Fibroblast of the aortic adventitia (primary cell): ENCODE measurements around the gene ITSN1. TPM values are rescaled to one million over a fixed set of nuclear protein-coding genes. Genes with fewer than 3 reads are reported as not detected.

ENCODE experiments used
- DNase-seq: peaks from one replicate; pipeline ENCODE4 v3.0.0-alpha.2; 2010; ENCODE audit warnings: low read depth
- H3K4me3 ChIP-seq: 2 replicates; pipeline ENCODE4 v1.5.1; 2011; ENCODE audit warnings: low read depth, mild to moderate bottlenecking, control low read depth, low read length, moderate library complexity
- total RNA-seq: library from RNA; depleted of rRNA; stranded (reverse); fragments of >200 nt; gene quantifications from 2 replicates; pipeline ENCODE4 v1.2.3, GENCODE V29; 2012; ENCODE audit warnings: low replicate concordance
- TF ChIP-seq, protein P1 (sequence below): IDR thresholded peaks from 2 replicates; pipeline ENCODE4 v1.5.1; 2011; ENCODE audit warnings: mild to moderate bottlenecking, low read length, control low read depth, inconsistent platforms; ENCODE audit not compliant: insufficient read depth

ITSN1 gene
- total RNA-seq, 1 donor, result 35.0 TPM

DNA sequence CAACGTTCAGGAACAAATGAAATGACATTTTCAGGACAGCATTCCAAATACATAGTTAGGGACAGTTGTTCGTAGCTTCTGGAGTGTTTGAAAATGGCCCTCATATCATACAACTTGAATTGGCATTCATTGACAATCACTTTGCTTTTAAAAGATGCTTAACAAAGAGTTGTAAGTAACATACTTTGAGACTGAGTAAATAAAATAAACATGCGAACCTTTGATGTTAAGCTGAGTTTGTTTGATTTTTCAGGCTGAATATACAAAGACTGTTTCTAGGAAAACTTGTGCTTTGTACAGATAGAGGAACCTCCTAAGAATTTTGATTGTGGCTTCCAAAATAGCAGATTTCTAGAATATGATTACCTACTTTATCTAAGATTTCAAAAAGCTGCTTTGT lies 45.3 kb downstream of the ITSN1 start:
- TF ChIP-seq, protein P1, sequence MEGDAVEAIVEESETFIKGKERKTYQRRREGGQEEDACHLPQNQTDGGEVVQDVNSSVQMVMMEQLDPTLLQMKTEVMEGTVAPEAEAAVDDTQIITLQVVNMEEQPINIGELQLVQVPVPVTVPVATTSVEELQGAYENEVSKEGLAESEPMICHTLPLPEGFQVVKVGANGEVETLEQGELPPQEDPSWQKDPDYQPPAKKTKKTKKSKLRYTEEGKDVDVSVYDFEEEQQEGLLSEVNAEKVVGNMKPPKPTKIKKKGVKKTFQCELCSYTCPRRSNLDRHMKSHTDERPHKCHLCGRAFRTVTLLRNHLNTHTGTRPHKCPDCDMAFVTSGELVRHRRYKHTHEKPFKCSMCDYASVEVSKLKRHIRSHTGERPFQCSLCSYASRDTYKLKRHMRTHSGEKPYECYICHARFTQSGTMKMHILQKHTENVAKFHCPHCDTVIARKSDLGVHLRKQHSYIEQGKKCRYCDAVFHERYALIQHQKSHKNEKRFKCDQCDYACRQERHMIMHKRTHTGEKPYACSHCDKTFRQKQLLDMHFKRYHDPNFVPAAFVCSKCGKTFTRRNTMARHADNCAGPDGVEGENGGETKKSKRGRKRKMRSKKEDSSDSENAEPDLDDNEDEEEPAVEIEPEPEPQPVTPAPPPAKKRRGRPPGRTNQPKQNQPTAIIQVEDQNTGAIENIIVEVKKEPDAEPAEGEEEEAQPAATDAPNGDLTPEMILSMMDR, result no peak
- no peak overlapping the region for H3K4me3 ChIP-seq
- DNase-seq, result no peak

DNA sequence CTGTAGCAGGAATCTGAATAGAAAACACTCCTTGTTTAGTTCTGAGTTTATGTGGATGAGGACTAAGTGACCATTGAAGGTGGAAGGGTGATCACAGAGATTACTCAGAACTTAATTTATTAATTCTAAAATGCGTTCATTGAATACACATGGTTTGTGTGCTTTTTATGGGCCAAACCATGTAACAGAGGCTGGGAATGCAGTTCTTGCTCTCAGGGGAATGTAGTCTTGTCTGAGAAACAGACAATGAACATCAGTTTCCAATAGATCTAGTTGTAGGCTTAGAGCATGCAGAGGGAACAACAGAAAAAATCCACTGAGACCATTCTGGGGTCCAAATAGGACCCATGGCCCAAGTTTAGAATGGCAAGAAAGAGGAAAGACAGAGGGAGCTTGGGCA lies 46.1 kb downstream of the ITSN1 start:
- H3K4me3 ChIP-seq, result no peak overlapping the region
- DNase-seq, result peak; percentile 49
- TF ChIP-seq, protein P1, result no peak

DNA sequence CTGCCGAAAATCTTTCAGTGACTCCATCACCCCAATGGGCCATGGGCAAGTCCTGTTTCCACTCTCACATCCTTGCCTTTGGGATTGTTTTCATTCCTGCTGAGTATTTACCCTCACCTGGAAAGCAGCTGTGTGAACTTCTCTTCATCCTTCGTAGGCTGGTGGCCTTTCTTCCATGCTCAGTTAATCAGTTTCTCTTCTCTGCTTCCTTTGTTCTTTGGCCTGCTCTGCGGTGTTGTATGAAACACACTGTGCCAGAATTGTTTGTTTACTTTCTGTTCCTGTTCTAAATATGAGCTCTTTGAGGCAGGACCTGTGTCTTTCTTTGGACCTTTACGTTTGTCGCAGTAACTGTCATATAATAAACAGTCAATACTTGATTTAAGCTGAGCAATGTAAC lies 48.6 kb downstream of the ITSN1 start:
- DNase-seq, result no peak
- TF ChIP-seq, protein P1, result no peak
- no peak overlapping the region for H3K4me3 ChIP-seq

DNA sequence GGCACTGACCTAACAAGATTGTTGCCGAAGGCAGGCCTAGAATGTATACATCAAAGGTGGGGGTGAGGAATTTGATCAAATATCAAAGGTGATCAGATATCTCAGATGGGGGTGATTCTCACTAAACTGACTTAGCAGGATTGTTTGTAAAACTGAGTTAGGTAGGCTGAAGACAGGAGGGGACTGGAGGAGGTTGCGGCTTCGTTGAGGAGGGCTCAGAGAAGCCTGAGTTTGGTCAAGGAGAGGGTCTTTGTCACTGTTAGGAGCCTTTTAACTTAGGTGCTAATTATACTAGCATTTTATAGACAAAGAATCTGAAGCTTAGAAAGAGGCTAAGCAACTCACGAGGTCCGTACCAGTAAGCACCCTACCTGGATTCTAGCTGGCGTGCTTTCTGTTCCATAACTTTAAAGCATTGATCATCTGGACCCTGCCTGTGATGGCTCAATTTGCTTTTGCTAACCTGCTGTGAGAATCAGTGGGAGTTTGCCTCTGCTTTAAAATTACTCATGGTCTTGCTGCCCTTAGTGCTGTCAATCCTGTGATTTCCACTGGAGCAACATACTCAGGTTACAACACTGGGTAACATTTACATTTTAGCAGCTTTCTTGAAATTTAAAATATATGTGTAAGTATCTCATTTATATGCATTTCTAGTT lies 49.8 kb downstream of the ITSN1 start:
- DNase-seq, result no peak

DNA sequence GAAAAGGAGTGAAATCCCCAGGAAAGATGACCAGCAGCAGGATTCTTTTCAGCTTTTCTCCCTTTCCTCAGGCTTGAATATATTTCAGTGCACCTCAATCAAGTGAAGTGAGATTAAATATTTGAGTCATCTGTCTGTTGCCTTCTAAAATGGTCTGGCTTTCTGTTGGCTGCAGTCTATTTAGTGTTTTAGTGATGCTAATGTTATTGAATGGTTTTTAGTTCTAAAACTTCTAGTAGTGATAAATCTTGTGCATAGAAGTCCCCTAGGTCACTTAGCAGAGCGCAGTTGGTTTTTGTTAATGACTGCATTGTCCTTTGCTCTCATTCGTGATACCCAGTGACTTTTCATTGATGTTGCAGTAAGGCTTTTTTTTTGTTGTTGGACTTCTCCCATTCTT lies 53.5 kb downstream of the ITSN1 start:
- TF ChIP-seq, protein P1, result no peak
- DNase-seq, result no peak
- no peak overlapping the region for H3K4me3 ChIP-seq

More for the DNA sequence above, 49.8 kb downstream of the ITSN1 start:
- TF ChIP-seq, protein P1, result no peak
- H3K4me3 ChIP-seq, result no peak overlapping the region

DNA sequence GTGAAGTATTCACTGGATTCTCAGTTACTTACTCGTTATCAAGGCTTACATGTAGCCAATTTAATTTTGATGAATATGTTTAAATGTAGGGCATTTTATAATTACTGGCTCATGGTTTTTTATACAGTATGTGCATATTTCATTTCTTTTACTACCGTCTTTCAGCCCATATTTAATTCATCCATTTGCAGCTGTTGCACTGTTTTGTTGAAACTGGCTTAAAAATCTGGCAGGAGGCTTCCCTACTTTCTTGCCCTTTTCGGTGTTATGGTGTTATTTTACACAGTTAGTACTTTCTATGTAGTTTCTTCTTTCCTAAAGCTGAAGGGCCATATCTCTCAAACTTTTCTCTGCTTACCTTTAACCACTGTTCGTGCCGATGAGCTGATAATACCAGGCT lies 54.2 kb downstream of the ITSN1 start:
- no peak for DNase-seq
- TF ChIP-seq, protein P1, result no peak

More for the DNA sequence above, 54.2 kb downstream of the ITSN1 start:
- H3K4me3 ChIP-seq, result no peak overlapping the region
